K562 (cell line): Measurements from ENCODE around the gene RBFA. TPM values are rescaled to one million over a fixed set of nuclear protein-coding genes. Genes with fewer than 3 reads are reported as not detected.
A peak's percentile ranks its signal among the peaks of the same experiment; 100 is the strongest.

Experiments
- ATAC-seq: fragments of 200-7000 bp; cut with Tn5 transposase; 3 replicates; pipeline ENCODE4 v1.9.1; 2020; ENCODE audit warnings: moderate library complexity
- BruUV-seq: library from RNA; stranded (reverse); fragments of 400-500 nt; replicated peaks from 2 replicates; lab custom pipeline; 2021; lab: Mats Ljungman, UMichigan
- CTCF ChIA-PET: fragments of 300-600 bp; formaldehyde crosslinking; extraction: SDS; loops from one replicate; lab custom pipeline; 2021; ENCODE audit warnings: low intra/inter-chr PET ratio; lab: Yijun Ruan, JAX
- POLR2A ChIA-PET: fragments of 300-600, 350-650 bp; sonication (Branson Sonifier 250); formaldehyde crosslinking; extraction: SDS; loops from one replicate; lab custom pipeline; 2021; ENCODE audit warnings: antibody characterized with exemption, inconsistent platforms; lab: Yijun Ruan, JAX
- DNase-seq, 4 experiments: peaks; one replicate each; pipeline versions ENCODE4 v3.0.0 to v3.0.0-alpha.2; 2011 to 2018; ENCODE audit warnings: low spot score in 3 of 4, mixed read lengths in 3 of 4; ENCODE audit errors: extremely low read depth in 1 of 4
- FAIRE-seq: peaks from 2 replicates; lab custom pipeline; 2011; peaks lifted over from hg19 to GRCh38; lab: Jason Lieb, UNC
- H2AFZ ChIP-seq: 2 replicates; pipeline ENCODE4 v1.6.0; 2011; ENCODE audit warnings: low read depth, low read length, control low read depth, inconsistent platforms
- H3K27ac ChIP-seq: fragments of 200-600 bp; 3 replicates; pipeline ENCODE4 v1.8.0; 2011; ENCODE audit warnings: low read depth, mild to moderate bottlenecking, control low read depth, inconsistent platforms, low read length, moderate library complexity, mixed read lengths; ENCODE audit errors: extremely low read depth
- H3K27me3 ChIP-seq, 2 experiments: fragments of 300-600 bp in 1 of 2; 2 replicates in 1 of 2; 3 replicates in 1 of 2; pipeline versions ENCODE4 v1.6.0 to v1.8.0; 2011; ENCODE audit warnings: inconsistent platforms in 2 of 2, low read length in 2 of 2, mild to moderate bottlenecking in 1 of 2, mixed read lengths in 1 of 2, moderate library complexity in 1 of 2; ENCODE audit not compliant: control insufficient read depth in 2 of 2, insufficient read depth in 2 of 2
- H3K36me3 ChIP-seq: fragments of 300-600 bp; 3 replicates; pipeline ENCODE4 v1.8.0; 2011; ENCODE audit warnings: mild to moderate bottlenecking, low read length, inconsistent platforms; ENCODE audit not compliant: control insufficient read depth, insufficient read depth
- H3K4me1 ChIP-seq, 2 experiments: fragments of 200-600 bp in 1 of 2; replicated peaks in 1 of 2; 2 replicates in 1 of 2; 3 replicates in 1 of 2; pipeline versions ENCODE4 v1.5.1 to v1.8.0; 2011; ENCODE audit warnings: inconsistent platforms in 2 of 2, low read length in 2 of 2, mild to moderate bottlenecking in 1 of 2, mixed read lengths in 1 of 2, moderate library complexity in 1 of 2; ENCODE audit not compliant: control insufficient read depth in 2 of 2, insufficient read depth in 2 of 2
- H3K4me2 ChIP-seq: 2 replicates; pipeline ENCODE4 v1.6.1; 2011; ENCODE audit warnings: low read length, control low read depth, inconsistent platforms, mixed read lengths; ENCODE audit not compliant: insufficient read depth
- H3K4me3 ChIP-seq: fragments of 200-600 bp; sonication (generic), shearing (Covaris generic); 2 replicates; pipeline ENCODE4 v1.5.1; 2016; ENCODE audit warnings: control low read depth, inconsistent platforms
- H3K79me2 ChIP-seq: fragments of 200-600 bp; 3 replicates; pipeline ENCODE4 v1.8.0; 2011; ENCODE audit warnings: low read length, inconsistent platforms; ENCODE audit not compliant: control insufficient read depth, insufficient read depth
- H3K9ac ChIP-seq, 2 experiments: 2 replicates each; pipeline versions ENCODE4 v1.6.0 to v1.6.1; 2011; ENCODE audit warnings: low read depth in 2 of 2, low read length in 2 of 2, control low read depth in 1 of 2, inconsistent platforms in 1 of 2, mild to moderate bottlenecking in 1 of 2, mixed read lengths in 1 of 2; ENCODE audit not compliant: insufficient read depth in 1 of 2
- H3K9me1 ChIP-seq: one replicate; pipeline ENCODE4 v1.6.0; 2011; ENCODE audit warnings: inconsistent platforms, mild to moderate bottlenecking, low read length, moderate library complexity; ENCODE audit not compliant: control insufficient read depth, insufficient read depth
- H3K9me3 ChIP-seq: replicated peaks from 2 replicates; pipeline ENCODE4 v1.5.1; 2011; ENCODE audit warnings: low read depth, low read length, inconsistent platforms; ENCODE audit not compliant: control insufficient read depth, insufficient read depth
- H4K20me1 ChIP-seq: replicated peaks from 2 replicates; pipeline ENCODE4 v1.6.1; 2011; ENCODE audit warnings: low read length, inconsistent platforms, mixed read lengths; ENCODE audit not compliant: control insufficient read depth, insufficient read depth
- ARID3B ChIP-seq: fragments of 250-450 bp; sonication (Bioruptor Pico); IDR thresholded peaks from 2 replicates; pipeline ENCODE4 v1.4.0; 2020; ENCODE audit warnings: borderline replicate concordance
- DIDO1 ChIP-seq: fragments of 450-650 bp; IDR thresholded peaks from 2 replicates; pipeline ENCODE4 v1.6.1; 2016; ENCODE audit warnings: low read depth, missing biosample characterization, missing genetic modification characterization
- FOSL1 ChIP-seq: fragments of 200-800 bp; sonication (Bioruptor generic); conservative IDR thresholded peaks from 2 replicates; pipeline ENCODE4 v1.6.1; 2016; ENCODE audit warnings: missing genetic modification characterization, missing compliant biosample characterization
- NFATC3 ChIP-seq: fragments of 450-650 bp; IDR thresholded peaks from 2 replicates; pipeline ENCODE4 v1.6.1; 2017; ENCODE audit warnings: mild to moderate bottlenecking
- ZC3H4 ChIP-seq: sonication (generic); formaldehyde crosslinking; IDR thresholded peaks from 2 replicates; pipeline ENCODE4 v1.9.0; 2021; ENCODE audit warnings: missing genetic modification reagents, borderline replicate concordance
- ZFX ChIP-seq: sonication (generic); formaldehyde crosslinking; IDR thresholded peaks from 2 replicates; pipeline ENCODE4 v1.8.0; 2022; ENCODE audit warnings: mild to moderate bottlenecking, missing genetic modification reagents, moderate library complexity
- ZNF707 ChIP-seq: fragments of 250-450 bp; sonication (Bioruptor Pico); conservative IDR thresholded peaks from 2 replicates; pipeline ENCODE4 v1.8.0; 2022; ENCODE audit warnings: inconsistent platforms, mild to moderate bottlenecking, moderate library complexity
- WGBS: fragments of 100-300 bp; shearing (Covaris generic); methylation state at CpG from one replicate; pipeline ENCODE4 v1.1.6; 2016; ENCODE audit warnings: low coverage, mixed read lengths; ENCODE audit not compliant: insufficient coverage; ENCODE audit errors: missing lambda C conversion rate; 5-methylcytosine and 5-hydroxymethylcytosine counted together
- in situ Hi-C: fragments of 300-500 bp; cut with MboI; formaldehyde crosslinking; loops from 4 replicates; pipeline ENCODE4 v1.15.0; 2018; ENCODE audit warnings: inconsistent platforms, mixed read lengths
- intact Hi-C: fragments of 100-400 bp; cut with micrococcal nuclease; formaldehyde crosslinking; loops from 2 replicates; pipeline ENCODE4 v1.14.2; 2022
- polyA plus RNA-seq, 8 experiments: library from polyadenylated mRNA; depleted of rRNA in 4 of 8; stranded (reverse) in 5 of 8; unstranded in 3 of 8; fragments of >200 nt; fragmentation: Nextera tagmentation in 2 of 8; fragmentation: Illumina TruSeq in 1 of 8; extraction: Ambion mirVana in 2 of 8; extraction: Trizol in 1 of 8; gene quantifications; 2 replicates each; pipeline versions ENCODE4 v1.2.1 to v1.2.3, GENCODE V29; 2011 to 2014; ENCODE audit warnings: inconsistent platforms in 1 of 8, missing spikeins in 1 of 8
- total RNA-seq, 7 experiments: library from RNA; depleted of rRNA in 6 of 7; stranded (reverse); fragments of >200 nt in 6 of 7; fragmentation: Illumina TruSeq in 2 of 7; extraction: Trizol in 2 of 7; gene quantifications; 2 replicates each; pipeline versions ENCODE4 v1.2.1 to v1.2.3, GENCODE V29; 2011 to 2021; ENCODE audit warnings: low replicate concordance in 1 of 7

RBFA gene
- total and polyA plus RNA-seq, 9 of the 15 experiments (the other 6 are each of a cell fraction or from before 2014, with no cell fraction given) = 3.4 to 41.9 (median 25.8) TPM

GRCh38 chr18:79989195-79989497 is 45.1 kb upstream of the RBFA start:
- intact Hi-C loops (loop anchor here (2.0 kb wide), 1 partner anchor 166 kb away; no protein-coding TSS in a partner anchor), in situ Hi-C loops (no loop called here)
- H2AFZ ChIP-seq = peak overlapping the region; percentile 81
- peak overlapping the region; percentile 95; the same call in 2 of the 3 replicates for H3K27ac ChIP-seq
- DNase-seq (no peak), FAIRE-seq (no peak), ATAC-seq (peak; percentile 13)
- H3K4me3 ChIP-seq = peak overlapping the region; percentile 81
- H3K27me3 ChIP-seq = no peaks in the 10 kb centered on the region
- 12% methylated on average over 13 of the region's 14 CpGs for WGBS
- H3K9me3 ChIP-seq = no peaks in the 10 kb centered on the region
- H3K9ac ChIP-seq = peak overlapping the region; percentile 91 to 96
- H3K36me3 ChIP-seq = peaks cover 28% of the 10 kb centered on the region
- peaks cover 54% of the 10 kb centered on the region for H3K79me2 ChIP-seq
- no peaks in the 10 kb centered on the region for H3K9me1 ChIP-seq
- ChIA-PET POLR2A (interaction anchor here (1.0 to 1.7 kb wide), 3 partner anchors 13 to 15 kb away, joined by 3 to 5 read pairs (median 4); no protein-coding TSS in a partner anchor), CTCF (no interaction called here)
- H4K20me1 ChIP-seq = peaks cover 9% of the 10 kb centered on the region; the same call in 1 of the 2 replicates
- H3K4me1 ChIP-seq = peaks cover 11% of the 10 kb centered on the region in 2 experiments; a peak in 4 of 5 replicates
- TF ChIP-seq FOSL1 (no peak), DIDO1 (no peak), ZC3H4 (CRISPR knock-in tag) (no peak), NFATC3 (no peak), ZNF707 (no peak), ZFX (CRISPR knock-in tag) (no peak), ARID3B (CRISPR knock-in tag) (no peak)
- no TSS peak for BruUV-seq
- H3K4me2 ChIP-seq = peak overlapping the region; percentile 81
